GM18502 (cell line): ENCODE measurements around the gene TECR.
A peak's percentile ranks its signal among the peaks of the same experiment; 100 is the strongest.
"Not testable (repeated sequence)": the region's sequence is repeated elsewhere in the genome, so short reads cannot be mapped to it uniquely, and the experiment has no call there.

Source experiments
- ATAC-seq: cut with Tn5 transposase; IDR thresholded peaks from one replicate; pipeline ENCODE4 v1.9.1; 2021; ENCODE audit warnings: mild to moderate bottlenecking; ENCODE audit not compliant: unreplicated experiment, poor library complexity

Gene TECR

DNA sequence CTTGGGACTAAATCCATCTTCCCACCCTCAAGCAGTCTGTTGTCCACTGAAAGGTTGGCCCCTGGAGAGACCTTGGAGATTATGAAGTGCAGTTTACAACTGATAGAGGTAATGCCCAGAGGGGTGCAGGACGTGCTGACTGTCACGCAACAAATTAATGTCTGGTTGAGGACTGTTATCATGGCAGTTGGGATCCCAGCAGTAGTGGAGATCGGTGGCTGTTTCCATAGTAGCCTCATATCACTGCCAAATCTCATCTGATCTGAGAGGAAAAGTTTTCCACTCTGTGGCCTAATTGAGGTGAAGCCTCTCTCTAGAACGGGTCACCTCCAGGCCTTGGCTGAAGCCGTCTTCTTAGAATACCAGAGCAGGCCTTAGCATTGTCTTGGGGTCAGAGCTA lies 4.1 kb downstream of the TECR start:
- ATAC-seq, result no peak

DNA sequence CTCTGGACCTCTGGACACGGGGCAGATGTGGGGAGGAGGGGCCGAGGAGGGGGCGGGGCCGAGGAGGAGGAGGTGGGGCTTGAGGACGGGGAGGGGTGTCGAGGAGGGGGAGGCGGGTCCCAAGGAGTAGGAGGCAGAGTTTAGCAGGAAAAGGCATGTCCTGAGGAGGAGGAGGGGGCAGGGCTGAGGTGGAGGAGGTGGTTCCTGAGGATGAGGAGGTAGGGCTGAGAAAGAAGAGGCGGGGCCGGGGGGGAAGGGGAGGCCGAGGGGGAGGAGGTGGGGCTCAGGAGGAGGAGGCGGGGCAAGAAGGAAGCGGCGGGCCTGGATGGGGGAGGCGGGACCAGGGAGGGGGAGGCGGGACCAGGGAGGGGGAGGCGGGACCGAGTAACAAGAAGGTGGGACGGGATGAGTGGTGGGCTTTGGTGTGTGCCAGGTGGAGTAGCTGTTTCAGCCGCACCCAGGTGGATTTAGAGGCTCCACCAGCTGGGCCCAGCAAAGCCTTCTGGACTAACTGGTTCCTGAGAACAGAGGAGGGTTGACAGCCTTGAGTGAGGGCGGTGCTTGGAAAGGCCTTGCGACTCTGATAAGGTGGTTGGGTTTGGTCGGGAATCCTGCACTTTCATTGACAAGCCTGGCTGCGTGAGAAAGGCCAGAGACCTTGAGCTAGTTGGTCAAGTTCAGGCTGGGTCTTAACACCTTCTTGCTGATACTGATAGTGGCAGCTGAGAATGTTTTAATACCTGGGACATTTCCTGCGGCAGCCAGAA lies 7.7 kb downstream of the TECR start:
- no peak for ATAC-seq

DNA sequence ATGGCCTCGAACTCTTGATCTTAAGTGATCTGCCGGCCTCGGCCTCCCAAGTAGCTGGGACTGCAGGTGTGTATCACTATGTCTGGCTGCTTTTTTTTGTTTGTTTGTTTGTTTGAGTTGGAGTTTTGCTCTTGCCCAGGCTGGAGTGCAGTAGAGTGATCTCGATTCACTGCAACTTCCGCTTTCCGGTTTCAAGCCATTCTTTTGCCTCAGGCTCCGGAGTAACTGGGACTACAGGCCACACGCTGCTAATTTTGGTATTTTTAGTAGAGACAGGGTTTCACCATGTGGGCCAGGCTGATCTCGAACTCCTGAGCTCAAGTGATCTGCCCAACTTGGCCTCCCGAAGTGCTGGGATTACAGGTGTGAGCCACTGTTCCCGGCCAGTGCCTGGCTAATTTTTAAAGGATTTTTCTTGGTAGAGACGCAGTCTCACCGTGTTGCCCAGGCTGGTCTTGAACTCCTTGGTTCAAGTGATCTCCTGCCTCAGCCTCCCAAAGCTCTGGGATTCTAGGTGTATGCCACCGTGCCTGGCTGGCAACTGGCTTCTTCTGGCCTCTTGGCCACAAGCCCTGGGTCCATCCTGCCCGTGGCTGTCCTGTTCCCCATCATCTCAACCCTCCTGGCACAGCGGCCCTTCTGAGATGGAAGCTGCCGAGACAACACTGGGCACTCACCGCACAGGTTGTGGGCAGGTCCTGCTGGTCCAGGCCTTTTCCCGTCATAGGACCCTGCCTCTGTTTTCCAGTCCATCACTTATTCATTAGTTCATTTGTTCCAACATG lies 11.5 kb downstream of the TECR start:
- ATAC-seq, result no peak

DNA sequence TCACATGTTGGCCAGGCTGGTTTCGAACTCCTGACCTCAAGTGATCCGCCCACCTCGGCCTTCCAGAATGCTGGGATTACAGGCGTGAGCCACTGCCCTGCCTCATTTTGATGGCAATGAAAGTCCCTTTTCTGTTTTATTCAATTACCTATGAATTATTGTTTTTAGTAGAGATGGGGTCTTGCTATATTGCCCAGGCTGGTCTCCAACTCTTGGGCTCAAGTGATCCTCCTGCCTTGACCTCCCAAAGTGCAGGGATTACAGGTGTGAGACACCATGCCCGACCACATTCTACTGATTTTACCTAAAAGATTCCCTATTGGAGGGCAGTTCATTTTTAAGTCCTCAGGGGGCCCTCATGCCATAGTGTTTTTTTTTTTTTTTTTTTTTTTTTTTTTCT lies 12.6 kb downstream of the TECR start:
- not testable (repeated sequence) for ATAC-seq

DNA sequence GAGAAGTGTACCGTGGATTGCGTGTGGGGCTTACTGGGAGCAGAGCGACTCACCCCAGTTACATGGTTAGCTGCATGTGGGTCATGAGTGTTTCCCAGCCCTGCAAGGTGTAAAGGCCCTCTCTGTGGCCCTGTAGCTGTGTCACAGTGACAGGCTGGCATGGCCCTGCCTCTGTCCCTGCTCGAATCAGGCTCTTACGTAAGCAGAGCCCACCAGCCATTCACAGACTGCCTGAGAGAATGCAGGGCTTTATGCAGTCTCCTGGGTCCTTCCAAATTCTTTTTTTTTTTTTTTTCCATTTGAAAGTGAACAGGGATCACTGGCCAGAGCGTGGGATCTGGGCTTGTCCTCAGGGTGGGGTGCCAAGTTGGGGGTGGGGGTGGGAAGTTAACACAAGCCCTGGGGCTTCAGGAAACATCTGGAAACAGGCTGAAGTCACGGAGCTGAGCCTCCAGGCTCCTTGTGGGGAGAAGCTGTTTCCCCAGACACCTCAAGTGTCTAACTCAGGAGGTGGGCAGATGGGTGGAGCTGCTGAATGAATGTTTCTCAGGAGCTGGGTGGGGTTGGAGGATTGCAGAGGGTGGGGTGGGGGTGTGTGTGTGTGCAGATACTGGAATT lies 13.4 kb downstream of the TECR start:
- ATAC-seq, result no peak

DNA sequence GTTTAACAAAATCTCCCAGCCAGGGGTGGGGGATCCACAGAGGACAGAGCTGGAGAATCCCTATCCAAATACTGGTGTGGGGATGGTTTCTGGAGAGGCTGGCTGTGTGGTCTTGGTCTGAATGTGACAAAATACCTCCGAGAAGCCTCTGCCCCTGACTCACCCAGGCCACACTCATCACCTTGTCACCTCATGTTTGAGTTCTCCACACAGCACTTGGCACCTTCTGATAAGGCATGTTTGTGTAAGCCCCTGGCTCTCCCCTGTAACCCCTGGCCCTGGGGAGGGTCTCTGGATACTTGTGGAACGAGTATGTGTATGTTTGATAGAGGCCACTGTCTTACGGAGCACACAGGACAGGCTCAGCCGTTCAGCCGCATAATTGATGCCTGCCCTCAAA lies 14.7 kb downstream of the TECR start:
- ATAC-seq, result no peak

DNA sequence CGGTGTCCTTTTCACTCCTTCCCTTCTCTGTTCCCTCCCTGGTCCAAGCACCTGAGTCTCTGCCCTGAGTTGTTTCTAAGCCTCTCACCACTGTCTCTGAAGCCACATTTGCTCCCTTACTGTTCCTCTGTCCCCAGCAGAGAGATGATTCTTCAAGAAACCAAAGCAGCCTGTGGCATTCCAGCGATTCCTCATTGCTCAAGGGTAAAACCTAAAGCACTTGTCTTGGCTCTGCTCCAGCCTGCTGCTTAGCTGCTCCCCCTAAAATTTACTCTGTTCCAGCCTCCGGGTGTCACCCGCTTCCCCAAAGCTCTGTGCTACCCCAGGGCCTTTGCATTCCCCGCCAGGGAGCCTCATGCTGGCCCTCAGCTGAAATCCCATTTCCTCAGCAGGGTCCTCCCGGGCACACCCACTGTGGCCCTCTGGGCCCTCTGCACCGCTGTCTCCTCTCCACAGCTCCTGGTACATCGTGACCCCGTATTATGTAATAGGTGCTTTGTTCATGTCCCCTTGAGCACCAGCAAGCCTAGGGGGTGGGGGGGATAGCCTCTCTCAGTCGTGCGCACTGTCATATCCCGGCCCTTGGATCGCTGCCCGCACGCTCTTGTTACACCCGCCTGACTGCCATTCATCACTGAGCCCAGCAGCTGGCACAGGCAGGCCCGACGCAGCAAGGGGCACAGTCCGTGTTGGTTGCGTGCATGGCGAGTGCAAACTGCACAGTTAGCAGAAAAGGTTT lies 15.8 kb downstream of the TECR start:
- no peak for ATAC-seq

DNA sequence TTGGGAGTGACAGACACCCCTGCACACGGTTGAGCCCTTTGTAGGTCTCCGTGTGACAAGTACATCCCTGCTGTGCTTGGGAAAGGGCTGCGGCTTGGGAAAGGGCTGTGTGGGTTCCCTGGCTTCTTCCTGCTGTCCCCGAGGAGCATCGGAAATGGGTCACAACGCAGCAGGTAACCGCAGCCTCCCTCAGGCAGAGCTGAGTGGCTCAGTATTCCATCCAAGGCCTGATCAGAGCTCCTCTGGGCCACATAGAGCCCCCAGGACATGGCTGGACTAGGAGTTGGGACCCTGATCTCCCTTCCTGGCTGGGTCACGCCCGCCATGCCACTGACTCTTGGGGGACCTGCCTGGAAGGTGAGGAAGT lies 16.3 kb downstream of the TECR start:
- ATAC-seq, result no peak

DNA sequence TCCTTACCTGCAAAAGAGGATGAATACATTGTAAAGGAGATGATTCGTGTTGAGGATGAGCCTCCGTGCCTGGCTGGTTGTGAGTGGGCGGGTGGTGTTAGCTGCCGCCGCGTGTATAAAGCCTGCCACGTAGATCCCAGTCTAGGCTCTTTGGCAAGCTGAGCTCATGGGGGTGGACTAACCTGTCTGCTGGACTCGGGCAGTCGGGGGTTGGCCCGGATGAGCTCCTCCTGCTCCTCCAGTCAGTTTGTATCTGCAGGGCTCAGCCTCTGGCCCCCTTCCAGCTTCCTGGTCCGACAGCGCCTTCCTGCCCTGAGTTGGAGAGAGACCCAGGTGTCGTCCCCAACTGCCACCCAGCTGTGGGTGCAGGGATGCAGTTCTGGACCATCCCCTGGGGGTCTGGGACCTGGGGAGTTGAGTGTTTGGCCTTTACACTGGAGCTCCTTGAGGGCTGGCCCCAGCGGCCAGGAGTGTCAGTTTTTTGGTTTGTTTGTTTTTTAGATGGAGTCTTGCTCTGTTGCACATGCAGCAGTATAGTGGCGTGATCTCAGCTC lies 20.9 kb downstream of the TECR start:
- no peak for ATAC-seq

DNA sequence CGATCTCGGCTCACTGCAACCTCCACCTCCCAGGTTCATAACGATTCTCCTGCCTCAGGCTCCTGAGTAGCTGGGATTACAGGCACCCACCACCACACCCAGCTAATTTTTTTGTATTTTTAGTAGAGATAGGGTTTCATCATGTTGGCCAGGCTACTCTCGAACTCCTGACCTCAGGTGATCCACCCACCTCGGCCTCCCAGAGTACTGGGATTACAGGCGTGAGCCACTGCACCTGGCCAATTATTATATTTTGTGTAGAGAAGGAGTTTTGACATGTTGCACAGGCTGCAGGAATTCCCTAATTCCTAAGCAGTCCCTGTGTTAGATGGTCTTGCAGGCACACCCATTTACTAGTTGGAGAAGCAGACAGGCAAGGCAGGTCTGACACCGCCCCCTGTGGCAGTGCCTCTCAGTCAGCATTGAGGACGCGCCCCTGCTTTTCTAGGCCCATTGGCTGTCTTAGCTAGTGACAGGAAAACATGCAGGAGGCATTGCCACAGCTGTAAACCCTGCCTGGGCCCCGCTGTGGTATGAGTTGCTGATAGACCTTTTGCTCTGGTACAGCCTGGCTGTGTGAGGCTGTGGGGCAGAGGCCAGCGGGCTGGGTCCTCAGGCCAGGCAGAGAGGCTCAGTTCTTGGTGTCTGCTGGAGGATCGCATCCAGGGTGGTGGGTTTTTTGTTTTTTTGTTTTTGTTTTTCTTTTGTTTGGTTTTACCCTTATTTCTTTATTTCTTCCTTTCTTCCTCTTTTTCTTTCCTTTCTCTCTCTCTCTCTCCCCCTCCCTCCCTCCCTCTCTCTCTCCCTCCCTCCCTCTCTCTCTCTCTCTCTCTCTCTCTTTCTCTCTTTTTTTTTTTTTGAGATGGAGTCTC lies 22.0 kb downstream of the TECR start:
- not testable (repeated sequence) for ATAC-seq

DNA sequence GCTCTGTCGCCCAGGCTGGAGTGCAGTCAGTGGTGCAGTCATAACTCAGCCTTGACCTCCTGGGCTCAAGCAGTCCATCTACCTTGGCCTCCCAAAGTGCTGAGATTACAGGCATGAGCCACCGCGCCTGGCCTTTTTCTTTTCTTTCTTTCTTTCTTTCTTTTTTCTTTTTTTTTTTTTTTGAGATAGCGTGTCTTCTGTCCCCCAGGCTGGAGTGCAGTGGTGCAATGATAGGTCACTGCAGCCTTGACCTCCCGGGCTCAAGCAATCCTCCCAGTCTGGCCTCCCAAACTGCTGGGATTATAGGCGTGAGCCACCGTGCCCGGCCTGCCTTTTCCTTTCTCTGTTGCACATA lies 22.6 kb downstream of the TECR start:
- ATAC-seq, result not testable (repeated sequence)

DNA sequence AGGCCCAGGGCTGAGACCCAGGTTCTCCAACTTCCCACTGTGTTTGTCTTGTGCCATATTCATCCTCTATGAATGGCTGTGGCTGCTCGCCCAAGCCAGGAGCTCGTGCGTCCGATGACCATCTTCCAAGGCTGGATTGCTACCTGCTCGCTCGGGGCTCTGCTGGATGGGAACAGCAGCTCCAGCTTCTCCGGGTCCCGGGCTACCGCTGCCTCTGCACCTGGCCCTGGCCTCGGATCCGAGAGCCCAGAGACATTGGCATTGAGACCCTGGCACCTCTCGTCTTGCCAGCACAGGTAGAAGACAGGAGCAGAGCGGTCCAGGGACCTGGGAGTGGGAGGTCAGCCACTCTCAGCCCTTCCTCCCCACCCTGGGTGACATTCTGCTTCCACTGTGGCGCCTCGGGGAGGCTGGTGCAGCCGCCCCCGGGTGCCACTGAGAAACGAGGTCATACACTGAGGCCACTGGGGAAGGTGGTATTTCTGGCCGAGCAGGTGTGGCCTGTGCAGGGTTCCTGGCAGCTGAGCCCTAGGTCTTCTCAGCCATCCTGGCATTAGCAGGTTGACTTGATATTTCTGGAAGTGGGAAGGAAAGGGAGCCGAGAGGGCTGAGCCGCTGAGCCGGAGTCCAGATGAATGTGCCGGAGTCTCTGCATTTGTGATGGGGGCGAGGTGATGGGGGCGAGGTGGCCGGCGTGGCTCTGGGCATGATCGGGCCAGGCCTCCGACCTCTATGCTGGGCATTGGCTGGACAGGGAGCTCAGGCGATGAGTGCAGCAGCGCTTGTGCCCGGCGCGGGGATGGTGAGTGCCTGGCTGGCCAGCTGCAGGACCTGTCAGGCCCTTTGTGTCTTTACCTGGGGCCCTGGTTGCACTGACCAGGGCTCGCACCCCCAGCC lies 23.9 kb downstream of the TECR start:
- no peak for ATAC-seq

DNA sequence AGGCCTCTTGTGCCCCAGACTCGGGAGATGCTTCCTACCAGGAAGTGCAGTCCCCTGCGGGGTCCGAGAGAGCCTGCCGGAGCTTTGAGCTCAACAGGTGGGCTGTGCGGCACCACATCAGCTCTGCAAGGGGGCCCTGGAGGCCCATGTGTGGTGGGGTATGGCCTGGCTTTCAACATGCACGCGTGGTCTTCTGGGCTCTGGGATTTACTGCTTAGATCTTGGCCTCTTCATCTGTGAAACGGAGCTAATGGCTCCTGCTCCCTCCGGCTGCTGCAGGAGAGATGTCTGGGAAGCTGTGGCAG lies 24.5 kb downstream of the TECR start:
- no peak for ATAC-seq

DNA sequence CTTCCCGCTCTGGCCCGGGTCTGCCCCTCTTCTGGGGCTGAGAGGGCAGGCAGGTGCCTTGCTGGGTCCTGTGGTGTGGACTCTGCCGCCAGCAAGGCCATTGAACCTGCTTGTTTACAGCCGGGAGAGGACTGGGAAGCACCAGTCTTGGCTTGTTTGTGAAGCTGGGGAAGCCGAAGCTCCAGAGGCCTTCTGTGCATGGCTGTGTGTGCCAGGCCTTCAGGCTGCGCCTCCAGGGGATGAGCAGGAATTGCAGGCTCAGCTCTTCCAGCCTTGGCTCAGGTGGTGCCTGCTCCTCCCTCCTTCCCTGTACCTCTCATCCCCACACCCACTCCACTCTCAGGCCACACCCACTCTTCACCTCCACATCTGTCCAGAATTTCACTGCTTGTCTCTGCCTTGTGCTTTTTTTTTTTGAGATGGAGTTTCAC lies 25.0 kb downstream of the TECR start:
- no peak for ATAC-seq

DNA sequence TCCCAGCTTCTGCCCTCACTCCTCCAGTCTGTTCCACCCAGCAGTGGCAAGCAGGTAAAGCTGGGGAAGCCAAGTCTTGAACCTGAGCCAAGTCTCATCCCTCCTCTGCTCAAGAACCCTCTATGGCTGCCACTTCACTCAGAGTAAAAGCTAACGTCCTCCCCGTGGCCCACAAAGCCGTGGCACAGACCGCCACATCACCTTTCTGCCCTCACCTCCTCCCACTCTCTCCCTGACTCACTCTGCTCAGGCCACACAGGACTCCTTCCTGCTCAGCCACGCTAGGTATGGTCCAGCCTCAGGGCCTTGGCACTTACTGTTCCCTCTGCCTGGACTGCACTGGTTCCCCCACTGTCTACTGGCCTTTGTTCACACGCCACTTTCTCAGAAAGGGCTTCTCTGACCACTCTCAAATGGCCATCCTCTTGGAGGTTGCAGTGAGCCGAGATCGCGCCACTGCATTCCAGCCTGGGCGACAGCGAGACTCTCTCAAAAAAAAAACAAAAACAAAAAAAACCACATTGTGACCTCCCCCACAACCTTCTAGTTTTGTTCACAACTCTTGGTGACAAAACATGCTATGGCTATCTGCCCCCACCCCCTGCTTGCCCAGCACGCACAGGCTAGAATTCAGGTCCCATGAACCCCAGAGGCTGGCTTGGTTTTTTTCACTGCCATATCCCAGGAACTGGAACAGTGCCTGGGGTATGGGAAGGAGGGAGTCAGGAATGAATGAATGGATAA lies 26.7 kb downstream of the TECR start:
- no peak for ATAC-seq

DNA sequence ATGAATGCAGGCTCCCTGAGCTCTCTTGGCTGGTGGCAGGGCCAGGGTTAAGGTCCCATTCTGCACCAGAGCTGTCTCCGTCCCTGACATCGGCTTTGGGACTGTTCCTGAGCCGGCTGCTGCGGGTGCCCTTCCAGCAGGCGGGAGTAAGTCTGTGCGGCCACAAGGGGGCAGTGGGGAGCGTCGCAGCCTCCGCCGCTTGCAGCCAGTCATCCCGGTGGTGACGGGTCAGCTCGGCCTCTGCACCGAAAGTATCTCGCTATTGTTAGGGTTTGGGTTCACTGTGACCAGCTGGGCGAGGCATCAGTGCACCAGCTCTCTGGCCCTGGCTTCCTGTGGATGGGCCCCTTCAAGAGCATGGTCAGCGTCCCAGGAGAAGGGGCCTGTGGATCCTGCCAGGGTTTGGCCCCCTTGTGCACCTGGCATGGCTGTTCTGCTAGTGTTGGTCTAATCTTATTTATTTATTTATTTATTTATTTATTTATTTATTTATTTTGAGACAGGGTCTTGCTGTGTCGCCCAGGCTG lies 27.3 kb downstream of the TECR start:
- ATAC-seq, result peak; percentile 64

DNA sequence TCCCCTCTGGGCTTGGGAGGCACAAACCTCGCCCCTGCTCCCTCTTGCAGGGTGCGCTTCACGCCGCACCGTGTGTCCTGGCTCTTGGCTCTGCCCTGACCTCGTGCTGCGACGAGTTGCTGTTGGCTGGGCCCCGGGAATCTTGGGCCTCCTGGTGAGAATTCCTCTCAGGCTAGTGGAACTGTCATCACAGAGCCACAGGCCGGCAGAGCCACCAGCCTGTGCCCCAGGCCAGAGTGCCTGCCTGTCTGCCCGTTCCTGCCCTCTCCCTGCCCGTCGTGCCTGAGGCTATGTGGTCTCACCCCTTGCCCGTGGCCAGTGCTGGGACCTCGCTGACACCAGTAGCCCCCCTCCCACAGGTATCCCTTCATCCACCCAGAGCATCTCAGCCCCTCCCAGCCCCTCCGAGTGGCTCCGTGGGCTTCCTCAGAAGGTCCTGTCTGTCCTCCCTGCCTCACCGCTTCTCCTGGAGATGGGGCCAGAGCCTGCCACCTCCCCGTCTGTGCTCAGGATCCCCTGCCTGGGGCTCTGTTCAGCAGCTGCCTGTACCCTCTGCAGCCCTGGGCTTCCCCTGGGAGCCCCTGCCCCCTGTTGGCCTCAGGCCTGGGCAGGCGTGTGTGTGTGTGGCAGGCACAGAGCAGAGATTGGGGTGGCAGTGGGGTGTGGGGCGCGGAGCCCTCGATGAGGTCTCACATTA lies 29.1 kb downstream of the TECR start:
- ATAC-seq, result no peak
